ENCODE data around the gene ANO10.
"Not testable (repeated sequence)": the region's sequence is repeated elsewhere in the genome, so short reads cannot be mapped to it uniquely, and the experiment has no call there.

Gene ANO10

GRCh38 chr3:43580181-43580580, 41.6 kb downstream of the ANO10 start:
- no peak for ATAC-seq
- DNase-seq = no peak

- ATAC-seq (no peak), DNase-seq (no peak)
Measured at GRCh38 chr3:43573576-43573975, 48.2 kb downstream of the ANO10 start.

- DNase-seq, ATAC-seq: not testable (repeated sequence)
Measured at GRCh38 chr3:43565661-43566341, 56.0 kb downstream of the ANO10 start.

DNA sequence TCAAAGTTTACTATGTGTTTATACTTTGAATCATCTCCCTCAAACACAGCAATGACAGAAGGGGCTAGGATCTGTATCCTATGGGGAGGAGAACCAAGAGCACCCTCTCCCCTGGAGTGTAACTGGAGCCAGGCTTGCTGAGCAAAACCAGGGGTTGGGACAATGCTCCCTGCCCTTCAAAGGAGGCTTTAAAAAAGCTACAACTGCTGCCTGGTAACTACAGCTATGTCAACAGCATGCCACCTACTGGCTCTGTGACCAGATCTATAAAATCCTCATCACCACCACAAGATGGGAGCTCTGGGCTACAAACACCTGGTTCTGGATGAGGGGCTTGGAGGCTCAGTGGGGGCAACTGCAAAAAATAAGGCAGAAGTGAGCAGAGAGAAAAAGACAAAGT, 61.9 kb downstream of the ANO10 start:
- DNase-seq (no peak), ATAC-seq (no peak)

GRCh38 chr3:43558171-43558570, 63.6 kb downstream of the ANO10 start:
- ATAC-seq = no peak
- no peak for DNase-seq

DNA sequence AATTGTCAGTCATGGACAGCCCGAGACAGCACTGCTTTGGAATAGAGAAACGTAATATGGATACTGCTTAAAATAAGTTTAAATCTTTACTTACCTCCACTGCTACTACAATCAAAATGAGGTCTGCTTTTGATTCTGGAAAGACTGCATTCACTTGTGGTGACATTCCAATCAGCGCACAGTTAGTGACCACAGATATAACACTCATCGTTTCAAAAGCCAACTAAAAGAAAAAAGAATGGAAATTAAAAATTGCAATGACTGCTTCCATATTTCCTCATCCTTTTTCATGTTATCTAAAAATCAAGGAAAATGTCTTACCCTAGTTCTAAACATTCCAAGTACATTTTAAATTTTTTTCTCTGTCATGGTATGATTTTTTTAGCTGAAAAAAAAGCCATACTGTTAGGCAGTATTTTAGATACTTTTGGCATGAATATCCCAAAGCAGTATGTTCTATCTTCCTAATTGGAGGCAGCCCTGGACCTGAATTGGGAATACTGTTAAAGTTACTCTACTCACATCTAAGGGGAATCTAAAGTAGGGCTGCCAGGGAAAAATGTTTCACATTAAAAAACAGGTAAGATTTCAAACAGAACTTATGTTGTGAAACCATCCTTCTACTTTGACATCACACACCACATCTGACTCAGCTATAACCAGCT, 72.1 kb downstream of the ANO10 start:
- DNase-seq (no peak), ATAC-seq (no peak)

DNA sequence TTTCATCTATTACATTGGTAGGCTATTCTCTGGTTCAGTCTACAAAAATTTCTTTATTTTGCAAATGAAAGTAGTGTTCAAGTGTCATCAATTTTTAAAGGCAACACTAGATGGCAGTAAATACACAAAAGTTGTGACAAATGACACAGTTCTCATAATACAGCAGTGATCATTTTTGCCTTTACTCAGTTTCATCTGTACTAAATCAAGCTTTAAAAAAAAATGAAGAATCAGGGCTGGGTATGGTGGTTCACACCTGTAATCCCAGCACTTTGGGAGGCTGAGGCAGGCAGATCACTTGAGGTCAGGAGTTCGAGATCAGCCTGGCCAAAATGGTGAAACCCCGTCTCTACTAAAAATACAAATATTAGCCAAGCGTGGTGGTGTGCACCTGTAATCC, 77.5 kb downstream of the ANO10 start:
- not testable (repeated sequence) for ATAC-seq

DNA sequence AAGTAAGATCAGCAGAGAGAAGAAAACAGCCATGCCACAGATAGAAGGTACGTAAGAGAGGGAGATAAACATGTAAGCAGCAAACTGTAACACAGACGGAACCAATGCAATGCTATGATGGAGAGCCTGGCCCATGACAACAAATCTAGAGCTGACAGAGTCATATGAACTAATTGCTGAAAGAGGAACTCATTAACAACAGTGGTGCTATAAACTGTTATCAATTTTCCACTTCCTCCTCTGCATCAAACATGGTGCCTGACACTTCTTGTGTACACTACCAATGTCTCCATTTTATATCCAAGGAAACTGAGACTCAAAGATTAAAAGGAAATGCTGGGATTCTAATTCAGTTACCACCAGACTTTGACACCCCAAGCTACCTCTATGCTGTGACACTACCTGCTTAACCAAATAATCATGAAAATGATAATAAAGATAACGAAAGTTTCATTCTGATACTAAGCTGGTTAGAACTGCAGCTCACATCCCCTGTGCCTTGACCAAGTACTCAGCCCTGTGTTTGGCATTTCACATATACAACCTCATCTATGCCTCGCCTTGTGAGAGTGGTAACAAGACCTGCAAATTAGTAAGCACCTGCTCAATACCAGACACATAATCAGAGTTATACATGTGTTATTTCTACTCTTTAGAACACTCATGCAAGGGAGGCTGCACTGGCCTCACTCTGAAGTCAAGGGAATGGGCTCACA, 79.3 kb downstream of the ANO10 start:
- ATAC-seq = no peak
- no peak for DNase-seq

More for the DNA sequence above, 77.5 kb downstream of the ANO10 start:
- not testable (repeated sequence) for DNase-seq

DNA sequence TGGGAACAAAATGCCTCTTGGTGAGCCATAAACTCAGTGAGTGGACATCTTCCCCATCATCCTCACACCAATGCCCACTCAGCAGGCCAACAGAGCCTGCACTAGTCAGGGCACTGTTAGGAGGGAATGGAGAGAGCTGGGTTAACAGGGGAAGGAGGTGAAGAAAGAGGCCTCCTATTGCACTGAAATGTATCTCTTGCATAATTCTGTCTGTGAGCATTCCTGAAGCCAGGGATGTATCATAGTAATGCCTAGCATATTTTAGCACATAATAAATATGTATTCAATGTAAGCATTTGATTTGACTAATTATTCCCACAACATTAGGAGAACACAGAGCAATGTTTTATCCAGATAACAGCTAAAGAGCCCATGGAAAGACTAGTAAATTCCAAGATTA, 81.2 kb downstream of the ANO10 start:
- DNase-seq (no peak), ATAC-seq (no peak)

GRCh38 chr3:43539321-43539720, 82.5 kb downstream of the ANO10 start:
- DNase-seq (no peak), ATAC-seq (no peak)

DNA sequence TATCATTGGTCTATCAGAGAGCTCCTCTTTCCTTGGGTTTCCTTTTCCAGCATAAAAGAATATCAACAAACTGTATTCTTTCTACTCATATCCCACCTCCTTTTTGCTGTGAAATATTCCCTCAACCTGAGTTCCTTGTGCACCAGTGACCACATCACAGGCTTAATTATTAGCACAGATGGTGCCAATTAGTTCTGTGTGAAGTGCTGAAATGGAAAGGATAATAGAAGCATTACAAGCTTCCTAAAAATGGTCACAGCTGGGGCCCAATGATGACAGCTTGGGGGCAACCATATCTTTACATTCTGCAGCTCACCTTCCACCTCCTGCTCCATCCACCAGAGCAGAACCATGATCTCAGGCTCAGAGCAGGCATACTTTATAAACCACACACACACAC, 84.6 kb downstream of the ANO10 start:
- ATAC-seq (no peak), DNase-seq (no peak)

DNA sequence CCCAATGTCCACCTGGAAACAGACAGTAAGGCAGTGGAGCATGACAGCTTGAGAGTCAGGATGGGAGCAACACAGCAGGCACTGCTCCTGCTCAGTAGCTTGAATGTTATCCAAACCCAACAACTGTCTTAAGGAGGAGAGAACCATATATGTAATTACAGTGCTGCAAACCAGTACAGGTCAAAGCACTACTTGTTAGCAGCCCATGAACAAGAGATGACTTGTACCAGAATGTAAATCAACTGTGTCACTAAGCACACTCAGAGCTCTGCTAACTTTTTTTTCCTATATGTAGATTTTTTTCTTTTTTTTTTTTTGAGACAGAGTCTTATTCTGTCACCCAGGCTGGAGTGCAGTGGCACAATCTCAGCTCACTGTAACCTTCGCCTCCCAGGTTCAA, 87.1 kb downstream of the ANO10 start:
- DNase-seq (no peak), ATAC-seq (no peak)

GRCh38 chr3:43533009-43533408, 88.8 kb downstream of the ANO10 start:
- ATAC-seq = no peak

GRCh38 chr3:43531835-43532234, 90.0 kb downstream of the ANO10 start:
- ATAC-seq (peak; percentile 84), DNase-seq (no peak)

More at GRCh38 chr3:43533009-43533408, 88.8 kb downstream of the ANO10 start:
- no peak for DNase-seq

GRCh38 chr3:43528498-43529099, 93.2 kb downstream of the ANO10 start:
- no peak for ATAC-seq

GRCh38 chr3:43526956-43527355, 94.9 kb downstream of the ANO10 start:
- no peak for DNase-seq
- no peak for ATAC-seq

More at GRCh38 chr3:43528498-43529099, 93.2 kb downstream of the ANO10 start:
- no peak for DNase-seq

- ATAC-seq = no peak
- no peak for DNase-seq
Measured at GRCh38 chr3:43525941-43526607, 95.7 kb downstream of the ANO10 start.

- DNase-seq = no peak
- ATAC-seq = no peak
Measured at GRCh38 chr3:43525386-43525785, 96.4 kb downstream of the ANO10 start.

DNA sequence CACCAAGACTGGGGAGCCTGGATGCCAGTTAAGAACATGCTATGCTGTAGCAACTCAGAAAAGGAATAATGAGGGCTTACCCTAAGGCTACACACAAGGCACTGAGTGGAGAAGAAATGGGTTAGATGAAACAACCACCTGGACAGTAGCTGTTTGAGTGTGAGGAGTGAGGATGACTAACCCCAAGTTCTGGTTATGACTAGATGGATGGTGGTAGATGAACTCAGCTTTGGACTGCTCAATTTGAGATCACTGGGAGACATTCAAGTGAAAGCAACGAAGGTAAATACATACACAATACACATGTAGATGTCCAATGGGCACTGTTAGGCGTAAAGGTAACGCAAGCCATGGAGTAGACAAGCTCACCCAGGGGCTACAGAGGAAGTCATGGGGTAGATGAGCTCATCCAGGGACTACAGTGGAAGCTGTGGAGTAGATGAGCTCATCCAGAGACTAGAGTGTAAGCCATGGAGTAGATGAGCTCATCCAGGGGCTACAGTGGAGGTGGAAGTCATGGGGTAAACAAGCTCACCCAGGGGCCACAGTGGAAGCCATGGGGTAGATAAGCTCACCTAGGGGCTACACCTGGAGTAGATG, 98.3 kb downstream of the ANO10 start:
- DNase-seq (no peak), ATAC-seq (peak; percentile 93)

DNA sequence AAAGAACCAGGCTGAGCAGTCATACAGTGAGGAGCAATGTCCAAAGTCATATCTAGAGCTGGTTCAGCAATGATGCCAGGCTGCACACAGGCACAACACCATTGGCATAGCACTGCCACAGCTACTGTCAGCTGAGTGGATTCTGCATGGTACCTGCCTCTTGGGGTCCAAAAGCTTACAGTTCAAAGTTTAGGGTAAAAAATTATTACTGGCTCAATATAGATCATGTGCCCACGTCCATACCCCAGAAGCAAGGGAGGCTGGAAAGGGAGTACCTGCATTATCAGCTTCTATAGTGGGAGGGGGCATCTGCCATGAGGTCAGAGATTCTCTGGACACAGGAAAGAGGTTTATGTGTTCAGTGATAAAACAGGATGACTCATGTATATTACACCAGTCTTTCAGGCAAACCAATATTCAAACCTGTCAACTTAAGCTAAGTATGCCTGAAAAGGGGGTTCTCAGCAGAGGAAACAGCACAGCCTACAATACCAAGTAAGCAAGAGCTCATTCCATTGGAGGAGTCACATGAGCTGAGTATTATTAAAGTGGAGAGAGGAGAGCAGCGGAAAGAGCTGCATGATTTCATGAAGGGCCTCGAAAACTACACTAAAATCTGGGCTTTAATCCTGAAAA, 99.0 kb downstream of the ANO10 start:
- DNase-seq (no peak), ATAC-seq (no peak)

DNA sequence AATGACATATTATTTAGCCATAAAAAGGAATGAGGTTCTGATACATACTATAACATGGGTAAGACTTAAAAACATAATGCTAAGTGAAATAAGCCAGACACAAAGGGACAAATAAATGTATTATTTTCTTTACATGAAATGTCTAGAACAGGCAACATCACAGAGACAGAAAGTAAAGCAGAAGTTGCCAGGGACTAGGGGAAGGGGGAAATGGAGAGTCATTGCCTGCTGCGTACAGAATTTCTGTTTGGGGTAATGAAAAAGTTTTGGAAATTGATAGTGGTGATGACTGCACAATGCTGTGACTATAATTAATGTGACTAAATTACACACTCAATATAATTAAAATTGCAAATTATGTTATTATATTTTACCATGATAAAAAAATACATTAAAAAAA, 99.9 kb downstream of the ANO10 start:
- DNase-seq = no peak
- ATAC-seq = no peak
